D721Med (cell line): Measurements from ENCODE around the gene TRAF3.

Source experiments
- DNase-seq: peaks from one replicate; pipeline ENCODE4 v3.0.0; 2011; ENCODE audit warnings: low spot score; ENCODE audit not compliant: insufficient read length
- FAIRE-seq: peaks from 2 replicates; lab custom pipeline; 2011; peaks lifted over from hg19 to GRCh38; lab: Jason Lieb, UNC
- TF ChIP-seq, protein P1 (sequence below): IDR thresholded peaks from 2 replicates; pipeline ENCODE4 v1.5.1; 2012; ENCODE audit warnings: mild to moderate bottlenecking, control low read depth; ENCODE audit not compliant: insufficient read depth; ENCODE audit errors: missing control alignments

TRAF3 gene

DNA sequence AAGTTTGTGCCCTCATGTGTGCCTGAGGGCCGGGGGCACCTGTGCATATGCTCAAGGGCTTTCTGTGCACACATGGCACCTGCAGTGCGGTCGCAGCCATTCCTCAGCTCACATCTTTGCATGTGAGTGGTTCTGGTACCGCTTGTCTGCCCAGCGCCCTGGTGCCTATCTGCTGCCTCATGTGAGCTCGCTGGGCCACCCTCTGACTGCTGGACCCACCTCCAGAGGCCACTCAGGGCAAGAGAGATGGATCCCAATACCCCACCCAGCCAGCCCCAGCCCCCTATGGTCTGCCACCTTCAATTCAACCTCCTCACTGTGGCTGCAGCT, 139.8 kb downstream of the TRAF3 start:
- TF ChIP-seq, protein P1, sequence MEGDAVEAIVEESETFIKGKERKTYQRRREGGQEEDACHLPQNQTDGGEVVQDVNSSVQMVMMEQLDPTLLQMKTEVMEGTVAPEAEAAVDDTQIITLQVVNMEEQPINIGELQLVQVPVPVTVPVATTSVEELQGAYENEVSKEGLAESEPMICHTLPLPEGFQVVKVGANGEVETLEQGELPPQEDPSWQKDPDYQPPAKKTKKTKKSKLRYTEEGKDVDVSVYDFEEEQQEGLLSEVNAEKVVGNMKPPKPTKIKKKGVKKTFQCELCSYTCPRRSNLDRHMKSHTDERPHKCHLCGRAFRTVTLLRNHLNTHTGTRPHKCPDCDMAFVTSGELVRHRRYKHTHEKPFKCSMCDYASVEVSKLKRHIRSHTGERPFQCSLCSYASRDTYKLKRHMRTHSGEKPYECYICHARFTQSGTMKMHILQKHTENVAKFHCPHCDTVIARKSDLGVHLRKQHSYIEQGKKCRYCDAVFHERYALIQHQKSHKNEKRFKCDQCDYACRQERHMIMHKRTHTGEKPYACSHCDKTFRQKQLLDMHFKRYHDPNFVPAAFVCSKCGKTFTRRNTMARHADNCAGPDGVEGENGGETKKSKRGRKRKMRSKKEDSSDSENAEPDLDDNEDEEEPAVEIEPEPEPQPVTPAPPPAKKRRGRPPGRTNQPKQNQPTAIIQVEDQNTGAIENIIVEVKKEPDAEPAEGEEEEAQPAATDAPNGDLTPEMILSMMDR: no peak
- FAIRE-seq (no peak), DNase-seq (no peak)

DNA sequence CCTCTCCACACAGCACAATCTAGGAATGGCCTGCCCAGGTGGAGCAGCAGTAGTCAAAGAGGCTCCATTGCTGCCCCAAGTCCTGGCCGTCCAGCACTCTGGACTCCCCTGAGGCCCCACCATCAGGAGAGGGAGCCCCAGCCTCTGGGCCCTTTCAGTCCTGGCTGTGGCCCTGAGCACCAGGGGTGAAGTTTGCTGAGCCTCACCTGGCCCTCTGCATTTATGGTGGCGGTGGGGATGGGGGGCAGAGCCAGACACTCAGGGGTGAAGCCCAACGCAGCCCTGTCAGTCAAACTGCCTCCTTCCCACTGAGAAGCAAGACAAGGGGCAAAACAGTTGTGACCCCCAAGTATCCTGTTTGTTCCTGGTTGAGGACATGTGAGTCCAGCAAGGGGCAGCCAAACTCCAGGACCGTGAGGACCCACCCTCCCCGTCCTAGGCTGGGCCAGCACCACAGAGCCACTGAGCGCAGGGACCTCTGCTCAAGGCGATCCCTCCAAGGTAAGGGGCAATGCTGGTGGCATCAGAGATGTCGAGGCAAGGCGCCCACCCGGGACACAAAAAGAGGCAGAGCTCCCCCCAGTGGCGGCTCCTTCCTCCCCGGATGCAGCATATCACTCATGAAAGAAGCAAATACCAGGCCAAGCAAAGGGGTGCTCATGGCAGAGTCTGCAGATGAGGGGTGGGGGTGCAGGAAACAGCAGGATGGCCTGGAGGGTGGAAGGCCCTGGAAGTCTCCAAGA, 140.4 kb downstream of the TRAF3 start:
- DNase-seq (peak; percentile 73), FAIRE-seq (no peak)

DNA sequence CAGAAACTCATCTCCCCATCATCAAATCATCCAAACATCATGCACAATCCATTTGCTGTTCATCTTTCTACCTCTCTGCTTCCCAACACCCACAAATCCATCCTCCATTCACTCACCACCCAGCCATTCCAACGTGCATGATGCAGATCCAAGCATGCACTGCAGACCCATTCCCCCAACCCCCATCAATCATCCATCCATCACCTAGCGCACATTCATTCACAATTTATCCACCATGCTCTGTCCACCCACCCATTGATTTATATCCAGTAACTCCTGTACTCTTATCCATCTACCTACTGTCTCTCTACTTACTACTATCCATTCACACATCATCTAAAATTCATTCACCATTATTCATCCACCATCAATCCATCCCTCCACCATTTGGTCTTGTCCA, 141.2 kb downstream of the TRAF3 start:
- TF ChIP-seq, protein P1: no peak
- no peak for FAIRE-seq
- no peak for DNase-seq

More for the DNA sequence above, 140.4 kb downstream of the TRAF3 start:
- TF ChIP-seq, protein P1: peak; percentile 65

DNA sequence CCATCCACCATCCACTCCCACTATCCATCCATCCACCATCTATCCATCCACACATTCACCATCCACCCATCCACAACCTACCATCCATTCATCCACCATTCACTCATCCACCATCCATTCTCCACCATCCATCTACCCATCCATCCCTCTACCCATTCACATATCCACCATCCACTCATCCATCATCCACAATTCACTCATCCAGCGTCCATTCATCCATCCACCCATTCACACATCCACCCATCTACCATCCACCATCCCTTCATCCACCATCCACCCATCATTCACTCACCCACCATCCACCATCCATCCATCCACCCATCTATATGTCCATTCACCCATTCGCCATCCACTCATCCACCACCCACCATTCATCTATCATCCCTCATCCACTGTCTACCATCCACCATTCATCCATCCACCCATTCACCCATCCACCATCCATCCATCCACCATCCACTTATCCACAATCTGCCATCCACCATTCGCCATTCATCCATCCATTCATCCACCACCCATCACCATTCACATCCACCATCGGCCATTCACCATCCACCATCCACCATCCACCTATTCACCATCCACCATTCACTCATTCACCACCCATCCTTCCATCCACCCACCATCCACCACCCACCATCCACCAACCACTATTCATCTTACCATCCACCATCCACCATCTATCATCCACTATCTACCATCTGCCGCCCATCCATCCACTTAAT, 143.2 kb downstream of the TRAF3 start:
- FAIRE-seq: no peak
- no peak for DNase-seq
- TF ChIP-seq, protein P1: no peak

DNA sequence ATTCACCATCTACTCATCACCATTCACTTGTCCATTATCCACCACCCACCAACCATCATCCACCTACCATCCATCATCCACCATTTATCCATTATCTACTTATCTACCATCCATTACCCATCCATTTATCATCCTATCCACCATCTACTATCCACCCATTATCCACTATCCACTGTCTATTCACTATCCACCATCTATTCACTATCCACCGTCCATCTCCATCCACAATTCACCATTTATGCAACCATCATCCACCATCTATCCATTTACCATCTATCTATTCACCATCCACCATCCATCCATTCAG, 143.7 kb downstream of the TRAF3 start:
- DNase-seq (no peak), FAIRE-seq (no peak)
- TF ChIP-seq, protein P1: no peak

DNA sequence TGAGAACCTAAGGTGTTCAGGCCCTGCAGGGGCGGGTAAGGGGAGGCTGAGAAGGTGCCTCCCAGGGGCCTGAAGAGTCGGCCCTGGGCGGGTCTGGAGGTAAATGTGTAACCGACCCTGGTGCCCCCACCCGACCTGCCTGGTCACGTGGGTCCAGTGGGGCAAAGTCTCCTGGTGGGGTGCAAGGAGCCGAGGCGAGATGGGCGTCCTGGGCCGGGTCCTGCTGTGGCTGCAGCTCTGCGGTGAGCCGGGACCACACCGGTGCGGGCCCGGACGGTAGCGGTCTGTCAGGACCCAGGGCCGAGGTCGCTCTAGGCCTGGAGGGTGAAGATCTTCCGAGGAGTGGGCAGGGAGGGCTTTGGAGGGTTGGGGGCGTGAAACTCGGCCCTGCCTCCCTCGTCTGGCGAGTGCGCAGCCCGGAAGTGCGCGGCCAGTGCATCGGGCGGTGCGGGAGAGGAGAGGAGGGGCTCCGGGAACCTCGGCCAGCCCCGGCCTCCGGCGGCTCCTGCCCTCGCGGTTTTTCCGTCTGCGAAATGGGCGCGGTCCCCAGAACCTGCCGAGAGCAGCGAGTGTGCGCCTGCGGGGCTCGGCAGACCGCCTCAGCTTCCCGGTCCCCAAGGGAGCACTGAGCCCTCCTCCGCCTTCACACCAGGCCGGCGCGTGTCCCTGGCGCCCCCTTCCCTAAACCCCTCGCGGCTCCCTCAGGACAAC, 145.4 kb downstream of the TRAF3 start, which contains the start of gene AMN:
AMN (plus strand) TSS at position 174 of the 711 bp plus-strand sequence; CDS start at position 200, 26 bp downstream.
- DNase-seq (no peak), FAIRE-seq (no peak)
- TF ChIP-seq, protein P1: no peak
